IPS-18a (cell line): ENCODE data around the gene CDH4.

Experiments
- H3K27ac ChIP-seq: one replicate; pipeline ENCODE4 v1.5.1; 2013; ENCODE audit warnings: low read length
- H3K27me3 ChIP-seq: one replicate; pipeline ENCODE4 v1.6.1; 2013; ENCODE audit warnings: mild to moderate bottlenecking, low read length; ENCODE audit not compliant: control insufficient read depth, insufficient read depth
- H3K36me3 ChIP-seq: one replicate; pipeline ENCODE4 v1.6.1; 2013; ENCODE audit warnings: low read depth, low read length; ENCODE audit not compliant: control insufficient read depth
- H3K4me1 ChIP-seq: one replicate; pipeline ENCODE4 v1.6.1; 2013; ENCODE audit warnings: low read depth, low read length; ENCODE audit not compliant: control insufficient read depth
- H3K4me3 ChIP-seq: one replicate; pipeline ENCODE4 v1.5.1; 2013; ENCODE audit warnings: low read length
- H3K9ac ChIP-seq: one replicate; pipeline ENCODE4 v1.6.1; 2013; ENCODE audit warnings: mild to moderate bottlenecking, low read length, moderate library complexity
- H3K9me3 ChIP-seq: one replicate; pipeline ENCODE4 v1.6.1; 2013; ENCODE audit warnings: low read depth, low read length; ENCODE audit not compliant: control insufficient read depth

The CDH4 gene

GRCh38 chr20:61821735-61822134 lies 569.7 kb downstream of the CDH4 start:
- no peaks in the 10 kb centered on the region for H3K9me3 ChIP-seq
- no peaks in the 10 kb centered on the region for H3K36me3 ChIP-seq
- no peak overlapping the region for H3K4me3 ChIP-seq
- H3K9ac ChIP-seq: no peak overlapping the region
- no peaks in the 10 kb centered on the region for H3K27me3 ChIP-seq
- no peak overlapping the region for H3K27ac ChIP-seq
- H3K4me1 ChIP-seq: no peaks in the 10 kb centered on the region

DNA sequence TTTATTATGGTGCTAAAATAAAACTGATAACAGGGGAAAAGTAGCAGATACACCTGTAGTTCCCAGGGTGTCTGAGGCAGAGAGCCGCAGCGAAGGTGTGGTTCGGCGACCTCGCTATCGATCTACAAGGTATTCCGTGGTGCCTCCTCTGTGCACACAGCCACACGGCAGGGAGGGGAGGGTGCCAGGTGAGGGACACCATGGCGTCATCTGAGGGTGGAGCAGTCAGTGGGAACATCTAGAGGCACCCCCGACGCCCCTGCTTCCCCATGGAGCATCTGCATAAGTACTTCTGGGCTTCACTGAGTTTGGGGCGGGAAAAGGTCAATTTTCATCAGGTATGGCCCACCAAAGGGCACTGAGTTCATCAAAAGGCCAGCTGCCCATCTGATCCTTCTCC lies 570.3 kb downstream of the CDH4 start:
- Histone ChIP-seq H3K9ac (no peak overlapping the region), H3K27ac (no peak overlapping the region), H3K36me3 (no peaks in the 10 kb centered on the region), H3K9me3 (peaks cover 1% of the 10 kb centered on the region), H3K4me1 (no peaks in the 10 kb centered on the region), H3K4me3 (no peak overlapping the region), H3K27me3 (no peaks in the 10 kb centered on the region)

GRCh38 chr20:61823242-61823641 lies 571.2 kb downstream of the CDH4 start:
- Histone ChIP-seq H3K36me3 (no peaks in the 10 kb centered on the region), H3K9ac (no peak overlapping the region), H3K27me3 (no peaks in the 10 kb centered on the region), H3K9me3 (peaks cover 4% of the 10 kb centered on the region), H3K27ac (no peak overlapping the region), H3K4me3 (no peak overlapping the region), H3K4me1 (no peaks in the 10 kb centered on the region)

DNA sequence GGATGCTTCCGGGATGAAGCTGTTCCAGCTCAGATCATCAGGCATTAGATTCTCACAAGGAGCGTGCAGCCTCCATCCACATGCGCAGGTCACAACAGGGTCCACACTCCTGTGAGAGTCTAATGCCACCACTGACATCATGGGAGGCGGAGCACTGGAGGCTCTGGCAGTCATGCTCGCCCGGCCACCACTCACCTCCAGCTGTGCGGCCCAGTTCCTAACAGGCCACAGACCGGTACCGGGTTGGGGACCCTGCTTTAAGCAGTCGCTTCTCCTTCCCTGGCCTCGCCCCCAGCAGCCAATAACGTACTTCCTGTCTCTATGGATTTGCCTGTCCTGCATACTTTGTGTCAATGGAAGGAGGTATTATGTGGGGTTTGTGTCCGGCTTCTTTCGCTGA lies 576.8 kb downstream of the CDH4 start:
- Histone ChIP-seq H3K4me1 (no peaks in the 10 kb centered on the region), H3K27me3 (no peaks in the 10 kb centered on the region), H3K9ac (no peak overlapping the region), H3K9me3 (peaks cover 4% of the 10 kb centered on the region), H3K27ac (no peak overlapping the region), H3K36me3 (no peaks in the 10 kb centered on the region), H3K4me3 (no peak overlapping the region)

GRCh38 chr20:61829526-61829925 lies 577.5 kb downstream of the CDH4 start:
- Histone ChIP-seq H3K27me3 (no peaks in the 10 kb centered on the region), H3K9ac (no peak overlapping the region), H3K4me1 (no peaks in the 10 kb centered on the region), H3K36me3 (no peaks in the 10 kb centered on the region), H3K4me3 (no peak overlapping the region), H3K9me3 (peaks cover 4% of the 10 kb centered on the region), H3K27ac (no peak overlapping the region)

- no peak overlapping the region for H3K9ac ChIP-seq
- no peak overlapping the region for H3K27ac ChIP-seq
- H3K36me3 ChIP-seq: no peaks in the 10 kb centered on the region
- H3K9me3 ChIP-seq: peaks cover 4% of the 10 kb centered on the region
- H3K4me3 ChIP-seq: no peak overlapping the region
- no peaks in the 10 kb centered on the region for H3K27me3 ChIP-seq
- H3K4me1 ChIP-seq: no peaks in the 10 kb centered on the region
Observed at GRCh38 chr20:61830241-61830930, 578.3 kb downstream of the CDH4 start.

GRCh38 chr20:61830991-61831390 lies 578.9 kb downstream of the CDH4 start:
- no peak overlapping the region for H3K9ac ChIP-seq
- H3K4me3 ChIP-seq: no peak overlapping the region
- H3K4me1 ChIP-seq: no peaks in the 10 kb centered on the region
- no peaks in the 10 kb centered on the region for H3K36me3 ChIP-seq
- no peak overlapping the region for H3K27ac ChIP-seq
- peaks cover 4% of the 10 kb centered on the region for H3K9me3 ChIP-seq
- H3K27me3 ChIP-seq: no peaks in the 10 kb centered on the region

DNA sequence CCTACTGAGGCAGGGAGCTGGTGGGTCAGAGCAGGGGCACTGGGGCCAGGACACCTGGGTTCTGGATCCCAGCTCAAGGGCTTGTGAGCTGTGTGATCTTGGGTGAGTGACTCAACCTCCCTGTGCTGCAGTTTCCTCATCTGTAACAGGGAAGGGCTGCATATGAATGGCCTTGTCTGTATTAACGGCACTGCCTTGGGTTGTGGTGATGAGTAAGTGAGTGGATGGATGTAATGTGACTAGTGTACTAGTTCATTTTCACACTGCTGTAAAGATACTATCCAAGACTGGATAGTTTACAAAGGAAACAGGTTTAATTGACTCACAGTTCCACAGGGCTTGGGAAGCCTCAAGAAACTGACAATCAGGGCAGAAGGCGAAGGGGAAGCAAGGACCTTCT lies 580.1 kb downstream of the CDH4 start:
- peaks cover 4% of the 10 kb centered on the region for H3K9me3 ChIP-seq
- no peaks in the 10 kb centered on the region for H3K36me3 ChIP-seq
- H3K9ac ChIP-seq: no peak overlapping the region
- H3K27me3 ChIP-seq: no peaks in the 10 kb centered on the region
- no peak overlapping the region for H3K4me3 ChIP-seq
- no peaks in the 10 kb centered on the region for H3K4me1 ChIP-seq
- no peak overlapping the region for H3K27ac ChIP-seq

DNA sequence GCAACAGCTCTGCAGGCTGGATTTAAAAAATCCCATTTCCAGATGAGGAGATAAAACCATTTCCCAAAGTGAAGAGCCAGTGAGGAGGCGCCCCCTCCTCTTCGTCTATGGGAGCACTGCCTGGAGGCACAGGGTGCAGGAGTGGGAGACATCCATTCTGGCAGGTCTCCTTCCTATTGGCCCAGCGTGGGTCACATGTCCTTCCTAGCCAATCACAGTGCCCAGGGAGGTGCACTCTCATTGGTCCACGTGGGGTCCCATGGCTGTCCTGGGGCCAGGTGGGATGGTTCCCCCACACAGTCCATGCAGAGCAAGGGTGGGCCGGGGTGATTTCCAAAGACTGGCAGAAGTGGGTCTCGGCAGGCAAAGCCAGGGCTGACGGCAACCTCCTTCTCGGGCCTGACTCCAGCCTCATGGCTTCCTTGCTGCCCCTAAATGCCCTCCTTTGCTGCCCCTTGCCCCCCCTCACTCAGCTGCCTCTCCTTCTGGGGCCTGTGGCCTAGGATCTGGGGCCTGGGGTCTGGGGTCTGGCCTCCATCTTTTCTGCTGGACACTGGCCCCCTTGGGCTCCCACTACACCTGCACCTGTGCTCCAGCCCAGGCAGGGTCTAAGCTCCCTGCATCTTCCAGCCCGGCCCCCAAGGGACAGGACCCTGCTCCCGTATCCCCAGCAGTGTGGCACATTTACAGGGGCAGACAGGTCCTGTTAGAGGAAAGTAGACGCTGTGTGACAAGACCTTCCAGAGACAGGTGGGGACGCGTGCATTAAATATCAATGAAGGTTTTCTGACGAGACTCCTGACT lies 581.9 kb downstream of the CDH4 start:
- Histone ChIP-seq H3K4me1 (no peaks in the 10 kb centered on the region), H3K4me3 (no peak overlapping the region), H3K36me3 (no peaks in the 10 kb centered on the region), H3K27me3 (no peaks in the 10 kb centered on the region), H3K27ac (no peak overlapping the region), H3K9me3 (no peaks in the 10 kb centered on the region), H3K9ac (no peak overlapping the region)

- Histone ChIP-seq H3K4me3 (no peak overlapping the region), H3K9ac (no peak overlapping the region), H3K36me3 (no peaks in the 10 kb centered on the region), H3K4me1 (no peaks in the 10 kb centered on the region), H3K9me3 (no peaks in the 10 kb centered on the region), H3K27ac (no peak overlapping the region), H3K27me3 (no peaks in the 10 kb centered on the region)
Observed at GRCh38 chr20:61835301-61835700, 583.2 kb downstream of the CDH4 start.

GRCh38 chr20:61835791-61836350 lies 583.8 kb downstream of the CDH4 start:
- H3K36me3 ChIP-seq: no peaks in the 10 kb centered on the region
- H3K4me1 ChIP-seq: no peaks in the 10 kb centered on the region
- H3K4me3 ChIP-seq: no peak overlapping the region
- no peaks in the 10 kb centered on the region for H3K27me3 ChIP-seq
- no peak overlapping the region for H3K9ac ChIP-seq
- H3K27ac ChIP-seq: no peak overlapping the region
- H3K9me3 ChIP-seq: no peaks in the 10 kb centered on the region
